NCI-H2171 treated with DMSO at 0.1 percent for 48 hours (cell line): ENCODE measurements around the gene USH1C.
A peak's percentile ranks its signal among the peaks of the same experiment; 100 is the strongest.

Experiments used
- DNase-seq: peaks from one replicate; lab custom pipeline; 2025; lab: John Stamatoyannopoulos, UW

The USH1C gene

DNA sequence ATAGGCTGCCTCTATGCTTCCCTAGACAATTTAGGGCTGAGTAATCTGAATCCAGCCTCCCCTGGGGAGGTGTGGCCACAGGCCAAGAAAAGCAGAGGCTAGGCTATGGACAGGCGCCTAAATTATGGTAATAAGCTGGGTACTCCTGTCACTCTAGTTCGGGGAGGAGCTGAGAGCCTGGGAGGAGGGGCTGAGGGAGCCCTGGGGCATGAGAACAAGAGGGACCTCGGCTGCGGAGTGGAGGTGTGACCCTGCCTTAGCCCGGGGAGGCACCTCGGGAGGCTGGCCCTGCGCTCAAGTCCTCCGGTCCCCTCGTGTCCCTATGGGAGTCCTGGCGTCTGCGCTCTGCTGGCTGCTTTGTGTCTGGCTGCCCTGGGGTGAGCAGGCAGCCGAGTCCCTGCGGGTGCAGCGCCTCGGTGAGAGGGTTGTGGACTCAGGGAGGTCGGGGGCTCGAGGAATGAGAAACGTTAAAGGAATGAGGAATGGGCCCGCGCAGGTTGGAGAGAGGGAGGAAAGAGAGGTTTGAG, 2.9 kb upstream of the USH1C start, which contains the start of gene OTOG:
TSS of gene OTOG (plus strand) at position 209 of the 527 bp plus-strand sequence. CDS start at position 323, 114 bp downstream.
- peak; percentile 46 for DNase-seq

DNA sequence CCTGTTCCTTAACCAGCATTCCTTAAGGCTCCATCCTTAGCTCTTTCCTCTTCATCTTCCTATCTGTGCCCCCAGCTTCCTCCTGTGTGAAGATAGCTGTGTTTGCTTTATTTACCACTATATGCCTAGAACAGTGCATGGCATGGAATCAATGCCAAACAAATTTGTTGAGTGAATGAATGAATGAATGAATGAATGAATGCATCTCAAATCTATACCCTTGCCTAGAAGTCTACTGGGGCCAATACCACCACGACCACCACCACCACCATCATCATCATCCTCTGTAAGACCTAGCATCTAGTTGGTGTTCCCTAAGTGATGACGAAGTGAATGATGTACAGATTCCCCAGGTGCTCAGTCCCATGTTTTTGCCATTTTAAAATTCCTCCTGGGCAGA, 2.0 kb upstream of the USH1C start:
- no peak for DNase-seq

GRCh38 chr11:17543574-17544180, 539 bp downstream of the USH1C start:
- DNase-seq = no peak

DNA sequence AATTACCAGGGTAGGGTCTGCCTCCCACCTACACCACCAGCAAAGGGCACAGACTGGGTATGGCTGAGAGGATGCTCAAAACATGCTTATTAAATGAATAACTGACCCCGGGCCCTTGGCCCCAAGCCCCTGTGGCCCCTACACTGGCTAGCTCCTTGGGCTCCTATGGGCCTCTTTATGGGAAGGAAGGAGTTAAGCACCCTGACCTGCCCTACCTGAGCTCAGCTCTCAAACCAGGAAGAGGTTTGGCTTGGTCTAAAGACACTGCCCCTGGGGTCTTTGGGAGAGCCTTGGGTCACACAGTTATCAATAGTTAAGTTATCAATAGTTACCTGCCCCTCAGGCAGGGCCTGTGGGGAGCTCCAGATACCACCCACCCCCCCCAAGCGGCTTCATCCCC, 1.2 kb downstream of the USH1C start:
- no peak for DNase-seq

DNA sequence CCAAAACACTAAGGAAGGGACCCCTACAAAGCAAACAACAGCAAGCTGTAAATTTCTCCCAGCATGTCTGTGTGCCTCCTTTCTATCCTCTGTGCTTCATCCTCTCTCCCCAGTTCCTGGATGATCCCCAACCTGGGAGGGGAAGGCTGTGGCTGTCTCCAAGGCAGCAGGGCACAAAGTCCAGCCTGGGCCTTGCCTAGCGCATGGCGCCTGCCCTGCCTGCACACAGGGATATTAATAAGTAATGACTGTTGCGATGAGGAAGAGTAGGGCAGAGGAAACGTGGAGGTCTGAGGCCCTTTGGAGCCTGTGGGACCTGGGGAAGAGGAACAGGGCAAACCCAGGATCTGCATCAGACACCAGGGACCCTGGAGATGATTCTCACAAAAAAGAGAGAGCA, 2.0 kb downstream of the USH1C start:
- no peak for DNase-seq

DNA sequence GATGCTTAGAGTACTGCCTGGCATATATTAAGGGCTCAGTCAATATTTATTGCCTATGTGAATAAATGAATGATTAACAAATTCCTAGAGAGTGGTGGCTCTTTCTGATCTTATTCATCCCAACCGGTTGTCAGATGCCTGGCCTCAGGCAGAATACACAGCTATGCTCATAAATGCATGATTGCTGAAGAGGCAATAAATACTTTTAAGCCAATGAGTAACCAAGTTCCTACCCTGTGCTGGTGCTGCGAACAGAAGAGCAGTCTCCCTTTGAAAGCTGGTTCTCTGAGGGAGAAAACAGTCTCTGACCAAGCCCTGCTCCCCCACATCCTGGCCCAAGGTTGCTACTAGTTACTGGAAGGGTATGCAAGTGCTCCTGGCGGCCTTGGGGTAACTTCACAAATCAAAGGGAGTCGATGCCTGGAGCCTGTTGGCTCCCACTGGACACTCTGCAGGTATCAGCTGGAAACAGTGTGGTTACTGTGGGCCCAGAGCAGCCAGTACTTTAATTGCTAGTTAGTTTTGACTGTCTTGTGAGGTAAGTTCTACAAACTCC, 2.8 kb downstream of the USH1C start:
- DNase-seq = no peak

GRCh38 chr11:17540807-17541206, 3.4 kb downstream of the USH1C start:
- no peak for DNase-seq

DNA sequence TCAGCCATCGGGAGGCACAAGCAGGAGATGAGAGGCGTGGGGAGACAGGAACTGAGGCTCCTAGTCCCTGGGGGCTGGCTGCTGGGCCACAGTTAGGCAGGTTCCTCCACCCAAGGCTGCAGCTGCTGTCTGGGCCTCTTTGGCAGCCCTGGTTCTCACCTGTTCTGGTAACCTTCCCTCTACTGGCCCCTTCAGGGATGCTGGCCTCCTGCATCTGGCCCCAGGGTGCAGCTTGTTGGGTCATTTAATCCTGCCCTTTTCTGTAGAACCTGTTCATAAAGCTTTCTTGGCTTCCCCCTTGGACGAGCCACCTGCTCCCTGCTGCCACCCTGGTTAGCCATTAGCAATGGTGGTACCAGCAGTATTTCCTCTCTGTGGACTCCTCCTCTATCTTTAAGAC, 5.5 kb downstream of the USH1C start:
- no peak for DNase-seq

GRCh38 chr11:17538054-17538453, 6.2 kb downstream of the USH1C start:
- no peak for DNase-seq

DNA sequence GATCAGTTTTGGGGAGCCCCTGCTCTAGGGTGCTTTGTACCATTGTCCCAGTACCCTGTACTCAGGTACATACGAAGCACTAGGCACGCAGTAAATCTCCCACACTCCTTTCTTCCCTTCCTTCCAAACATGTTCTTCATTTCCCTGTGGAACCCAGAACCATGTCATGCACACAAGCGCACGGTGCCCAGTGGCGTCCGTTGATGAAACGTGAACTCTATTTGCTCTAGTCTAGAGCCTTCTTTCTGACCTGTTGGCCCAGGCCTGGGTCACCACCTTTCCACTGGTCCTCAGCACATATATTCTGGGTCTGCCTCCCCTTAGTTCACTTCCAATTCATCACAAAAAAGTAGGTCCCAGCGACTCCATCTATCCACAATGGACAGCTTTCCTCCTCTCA, 7.0 kb downstream of the USH1C start:
- no peak for DNase-seq

DNA sequence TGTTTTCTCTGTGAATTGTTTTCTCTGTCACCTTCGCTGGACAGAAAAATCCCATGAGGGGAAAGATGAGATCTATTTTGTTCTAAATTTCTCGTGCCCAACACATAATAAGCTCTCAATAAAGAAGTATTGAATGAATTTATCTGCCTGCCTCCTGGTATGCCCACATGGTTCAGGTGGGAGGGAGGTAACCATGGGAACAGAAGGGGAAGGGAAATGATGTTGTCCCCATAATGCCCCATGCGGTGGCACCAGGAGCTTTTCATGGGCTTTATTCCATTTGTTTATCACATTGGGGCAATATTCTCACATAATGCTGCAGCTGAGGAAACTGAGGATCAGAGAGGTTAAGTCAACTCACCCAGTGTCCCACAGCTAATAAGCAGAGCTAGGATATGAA, 8.7 kb downstream of the USH1C start:
- no peak for DNase-seq

DNA sequence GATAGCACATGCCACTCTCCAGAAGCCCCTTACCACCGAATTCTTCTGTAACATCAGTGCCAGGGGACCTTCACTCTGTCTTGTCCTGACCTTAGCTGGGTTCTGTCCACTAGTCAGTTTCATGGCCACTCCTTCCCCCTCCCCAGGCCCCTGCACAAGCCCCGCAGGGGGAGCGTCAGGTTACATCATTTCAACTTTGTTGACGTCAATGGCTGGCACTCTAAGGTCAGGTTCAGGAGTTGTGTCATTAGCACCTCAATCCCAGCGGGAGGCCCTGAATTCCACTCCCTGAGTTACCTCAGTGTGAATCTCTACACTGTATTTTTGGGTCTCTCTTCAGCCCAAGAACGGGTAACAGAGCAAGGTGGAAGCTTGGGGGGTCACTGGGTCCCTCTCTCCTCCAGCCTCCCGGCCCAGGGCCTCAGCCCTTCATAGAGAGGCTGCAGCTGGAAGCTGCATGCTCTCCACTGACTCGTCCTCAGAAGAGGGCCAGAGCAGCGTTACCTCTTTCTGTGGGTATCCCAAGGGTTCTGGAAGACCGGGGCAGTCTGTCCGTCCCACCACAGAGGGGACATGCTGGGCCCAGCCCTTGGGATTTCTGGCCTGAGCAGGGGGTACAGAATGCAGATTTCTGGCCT, 10.3 kb downstream of the USH1C start:
- no peak for DNase-seq

GRCh38 chr11:17533341-17533740, 10.9 kb downstream of the USH1C start:
- no peak for DNase-seq

DNA sequence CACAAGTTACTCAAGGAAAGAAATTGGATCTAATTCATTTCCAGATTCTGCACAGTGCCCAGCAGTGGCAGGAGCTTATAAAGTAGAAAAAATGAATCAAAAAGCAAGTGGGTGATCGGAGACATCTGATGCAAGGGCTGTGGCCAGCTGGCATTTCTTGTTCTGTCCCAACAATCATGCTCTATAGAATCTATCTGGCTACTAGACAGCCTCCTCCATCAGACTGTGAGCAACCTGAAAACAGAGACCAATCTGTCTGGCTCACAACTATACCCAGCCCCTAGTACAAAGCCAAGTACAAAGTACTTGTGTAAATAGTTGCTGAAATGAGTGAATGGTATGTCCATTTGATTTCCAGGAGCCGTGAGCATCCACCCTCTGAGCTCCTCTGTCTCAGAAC, 11.4 kb downstream of the USH1C start:
- DNase-seq = no peak

DNA sequence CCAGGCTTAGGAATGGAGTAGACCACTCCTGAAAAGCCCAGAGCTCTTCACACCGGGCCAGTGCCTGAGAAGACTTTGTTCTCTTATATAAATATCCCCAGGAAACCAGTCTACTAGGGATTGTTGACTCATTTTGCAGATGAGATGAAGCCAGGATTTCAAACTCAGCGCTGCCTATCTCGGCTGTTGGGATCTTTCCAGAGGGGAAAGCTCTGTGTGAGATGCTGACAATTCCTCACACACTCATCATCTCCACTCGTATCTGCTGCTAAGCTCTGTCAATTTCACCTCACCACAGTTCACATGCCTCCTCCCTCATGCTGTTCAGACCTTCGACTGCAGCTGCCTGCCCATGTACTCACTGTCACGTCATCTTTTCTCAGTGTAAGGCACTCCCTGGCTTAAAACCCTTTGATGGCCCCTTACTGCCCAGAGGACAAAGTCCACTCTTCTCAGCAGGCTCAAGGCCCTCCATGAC, 12.5 kb downstream of the USH1C start:
- no peak for DNase-seq

- DNase-seq = no peak
Observed at GRCh38 chr11:17531071-17531600, 13.1 kb downstream of the USH1C start.

- no peak for DNase-seq
Observed at GRCh38 chr11:17529844-17530185, 14.4 kb downstream of the USH1C start.

GRCh38 chr11:17528906-17529843, 15.0 kb downstream of the USH1C start:
- DNase-seq = no peak

GRCh38 chr11:17528181-17528691, 16.0 kb downstream of the USH1C start:
- DNase-seq = no peak

DNA sequence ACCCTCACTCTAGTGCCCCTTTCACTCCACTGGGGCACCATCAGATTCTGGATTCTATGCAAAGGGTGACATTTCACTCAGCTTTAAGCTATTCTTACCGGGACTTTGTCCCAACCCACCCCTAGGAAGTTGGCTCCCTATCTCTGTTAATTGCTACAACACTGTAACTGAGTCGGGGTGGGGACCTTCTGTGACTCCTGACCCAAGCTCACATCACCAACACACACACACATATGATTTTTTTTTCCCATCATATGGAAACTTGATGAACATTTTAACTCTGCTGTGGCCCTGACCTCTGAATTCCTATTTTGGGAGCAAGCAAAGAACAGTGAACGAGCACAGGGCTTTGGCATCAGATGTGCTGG, 16.6 kb downstream of the USH1C start:
- DNase-seq = no peak

- no peak for DNase-seq
Observed at GRCh38 chr11:17526931-17527627, 17.1 kb downstream of the USH1C start.
